ENCODE measurements around the gene ARHGAP26. TPM values are rescaled to one million over a fixed set of nuclear protein-coding genes. Genes with fewer than 3 reads are reported as not detected.
A peak's percentile ranks its signal among the peaks of the same experiment; 100 is the strongest.

ARHGAP26 gene
- total RNA-seq, 1 donor from 2014 or later: 15.1 TPM

GRCh38 chr5:142825378-142826089 is 55.4 kb downstream of the ARHGAP26 start:
- intact Hi-C loops (cut with micrococcal nuclease): loop anchor here (2.0 to 10.0 kb wide), 3 partner anchors 17 to 527 kb away; no protein-coding TSS in a partner anchor
- no peak for DNase-seq (ENCODE audit: low spot score)
- no peak overlapping the region for H3K4me3 Mint-ChIP-seq (ENCODE audit: low read depth)
- no peaks in the 10 kb centered on the region for H3K27me3 Mint-ChIP-seq (ENCODE audit: low read depth)
- peaks cover 77% of the 10 kb centered on the region for H3K4me1 Mint-ChIP-seq (ENCODE audit: low read depth)
- H3K9me3 Mint-ChIP-seq: no peaks in the 10 kb centered on the region
- H3K36me3 Mint-ChIP-seq (ENCODE audit: low read depth): no peaks in the 10 kb centered on the region
- H3K27ac Mint-ChIP-seq: no peak overlapping the region

GRCh38 chr5:142826093-142826492 is 55.9 kb downstream of the ARHGAP26 start:
- no peaks in the 10 kb centered on the region for H3K27me3 Mint-ChIP-seq (ENCODE audit: low read depth)
- peaks cover 74% of the 10 kb centered on the region for H3K4me1 Mint-ChIP-seq (ENCODE audit: low read depth)
- H3K9me3 Mint-ChIP-seq: no peaks in the 10 kb centered on the region
- no peak overlapping the region for H3K4me3 Mint-ChIP-seq (ENCODE audit: low read depth)
- intact Hi-C loops (cut with micrococcal nuclease): loop anchor here (2.0 to 10.0 kb wide), 3 partner anchors 17 to 527 kb away; no protein-coding TSS in a partner anchor
- DNase-seq (ENCODE audit: low spot score): no peak
- no peak overlapping the region for H3K27ac Mint-ChIP-seq
- H3K36me3 Mint-ChIP-seq (ENCODE audit: low read depth): no peaks in the 10 kb centered on the region

DNA sequence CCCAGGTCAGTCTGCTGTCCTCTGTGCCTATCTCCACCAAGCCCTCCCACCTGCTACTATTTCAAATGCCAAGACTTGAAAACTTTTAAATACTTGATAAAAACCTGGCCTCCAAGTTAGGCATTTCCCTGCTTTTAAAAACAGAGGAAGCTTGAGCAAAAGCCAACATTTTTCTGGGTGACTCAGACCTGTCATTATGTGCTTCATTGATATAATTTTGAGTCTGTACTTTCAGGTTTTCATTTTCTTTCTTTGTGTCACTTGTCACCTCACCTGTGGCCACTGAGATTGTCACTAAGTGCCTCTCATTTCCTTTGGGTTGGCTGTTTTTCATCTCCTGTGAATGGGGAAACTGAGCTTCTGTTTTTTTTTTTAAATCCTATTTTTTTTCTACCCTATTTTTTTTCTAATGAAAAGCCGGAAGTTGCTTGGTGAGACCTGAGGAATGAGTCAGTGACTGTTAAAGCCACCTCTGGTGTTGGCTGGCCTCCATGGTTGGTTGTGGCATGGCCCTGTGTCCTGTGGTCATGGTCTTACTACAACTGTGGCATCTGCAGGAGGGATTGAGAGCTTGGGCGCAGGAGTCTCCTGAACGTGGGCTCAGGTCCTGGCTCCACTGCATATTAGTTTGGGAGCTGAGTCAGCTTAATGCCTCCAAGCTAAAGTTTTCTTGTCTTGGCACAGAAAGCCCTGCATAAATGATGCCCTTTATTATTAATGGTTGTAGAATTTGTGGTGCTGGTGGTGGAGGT is 56.7 kb downstream of the ARHGAP26 start:
- no peak for DNase-seq (ENCODE audit: low spot score)
- intact Hi-C loops (cut with micrococcal nuclease): loop anchor here (1.0 to 10.0 kb wide), 4 partner anchors 16 to 526 kb away; no protein-coding TSS in a partner anchor
- Mint-ChIP-seq H3K27me3 (ENCODE audit: low read depth) (no peaks in the 10 kb centered on the region), H3K9me3 (no peaks in the 10 kb centered on the region), H3K4me1 (ENCODE audit: low read depth) (peaks cover 73% of the 10 kb centered on the region), H3K36me3 (ENCODE audit: low read depth) (no peaks in the 10 kb centered on the region), H3K4me3 (ENCODE audit: low read depth) (no peak overlapping the region), H3K27ac (peak overlapping the region; percentile 48)

GRCh38 chr5:142827934-142828576 is 57.9 kb downstream of the ARHGAP26 start:
- Mint-ChIP-seq H3K4me3 (ENCODE audit: low read depth) (no peak overlapping the region), H3K9me3 (no peaks in the 10 kb centered on the region), H3K27ac (no peak overlapping the region), H3K27me3 (ENCODE audit: low read depth) (no peaks in the 10 kb centered on the region), H3K4me1 (ENCODE audit: low read depth) (peaks cover 73% of the 10 kb centered on the region), H3K36me3 (ENCODE audit: low read depth) (no peaks in the 10 kb centered on the region)
- intact Hi-C loops (cut with micrococcal nuclease): loop anchor here (1.0 to 10.0 kb wide), 4 partner anchors 15 to 525 kb away; no protein-coding TSS in a partner anchor
- no peak for DNase-seq (ENCODE audit: low spot score)

GRCh38 chr5:142828797-142829535 is 58.8 kb downstream of the ARHGAP26 start:
- peaks cover 64% of the 10 kb centered on the region for H3K4me1 Mint-ChIP-seq (ENCODE audit: low read depth)
- H3K36me3 Mint-ChIP-seq (ENCODE audit: low read depth): no peaks in the 10 kb centered on the region
- no peaks in the 10 kb centered on the region for H3K27me3 Mint-ChIP-seq (ENCODE audit: low read depth)
- H3K4me3 Mint-ChIP-seq (ENCODE audit: low read depth): no peak overlapping the region
- H3K27ac Mint-ChIP-seq: peak overlapping the region; percentile 15
- H3K9me3 Mint-ChIP-seq: no peaks in the 10 kb centered on the region
- DNase-seq (ENCODE audit: low spot score): no peak
- intact Hi-C loops (cut with micrococcal nuclease): loop anchor here (10.0 kb wide), 1 partner anchor 176 kb away; no protein-coding TSS in a partner anchor

- Mint-ChIP-seq H3K36me3 (ENCODE audit: low read depth) (no peaks in the 10 kb centered on the region), H3K4me3 (ENCODE audit: low read depth) (no peak overlapping the region), H3K9me3 (no peaks in the 10 kb centered on the region), H3K27me3 (ENCODE audit: low read depth) (no peaks in the 10 kb centered on the region), H3K4me1 (ENCODE audit: low read depth) (peaks cover 55% of the 10 kb centered on the region), H3K27ac (no peak overlapping the region)
- intact Hi-C loops (cut with micrococcal nuclease): loop anchor here (10.0 kb wide), 1 partner anchor 175 kb away; no protein-coding TSS in a partner anchor
- no peak for DNase-seq (ENCODE audit: low spot score)
Observed at GRCh38 chr5:142829801-142830220, 59.6 kb downstream of the ARHGAP26 start.

DNA sequence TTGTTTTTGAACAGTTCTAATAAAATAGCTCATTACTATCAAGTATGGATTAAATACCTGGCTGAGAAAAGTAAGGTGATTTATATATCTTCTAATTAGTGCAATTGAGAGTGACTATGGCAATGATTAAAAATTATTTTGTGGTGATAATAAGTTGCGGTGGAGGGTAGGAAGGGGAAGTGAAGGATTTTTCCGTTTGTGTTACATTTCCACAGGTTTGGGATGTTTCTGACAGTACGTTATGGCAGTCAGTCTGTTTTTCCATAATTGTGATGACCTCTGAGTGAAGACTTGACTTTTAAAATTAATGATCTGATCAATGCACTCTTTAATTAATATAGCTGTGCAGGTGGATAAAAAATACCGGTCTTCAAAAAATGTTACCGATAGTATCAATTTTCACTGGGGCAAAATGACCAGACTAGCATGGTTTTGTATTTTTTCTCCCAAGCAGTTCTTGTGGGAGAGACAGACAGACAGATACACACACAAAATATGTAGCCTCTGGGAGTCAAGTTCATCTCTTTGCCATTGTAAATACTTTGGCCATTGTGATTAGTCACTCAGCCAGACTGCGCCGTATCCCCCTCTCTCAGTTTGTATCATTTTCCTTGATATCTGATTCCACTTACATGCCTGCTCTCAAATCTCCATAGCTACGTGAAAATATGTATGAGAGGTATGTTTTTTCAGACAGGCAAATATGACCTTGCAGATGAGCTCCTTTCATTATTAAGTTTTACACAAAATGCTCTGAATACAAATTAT is 60.2 kb downstream of the ARHGAP26 start:
- no peak for DNase-seq (ENCODE audit: low spot score)
- H3K27ac Mint-ChIP-seq: no peak overlapping the region
- H3K4me1 Mint-ChIP-seq (ENCODE audit: low read depth): peaks cover 55% of the 10 kb centered on the region
- no peak overlapping the region for H3K4me3 Mint-ChIP-seq (ENCODE audit: low read depth)
- no peaks in the 10 kb centered on the region for H3K27me3 Mint-ChIP-seq (ENCODE audit: low read depth)
- no peaks in the 10 kb centered on the region for H3K9me3 Mint-ChIP-seq
- H3K36me3 Mint-ChIP-seq (ENCODE audit: low read depth): peaks cover 4% of the 10 kb centered on the region
- intact Hi-C loops (cut with micrococcal nuclease): no loop called here

DNA sequence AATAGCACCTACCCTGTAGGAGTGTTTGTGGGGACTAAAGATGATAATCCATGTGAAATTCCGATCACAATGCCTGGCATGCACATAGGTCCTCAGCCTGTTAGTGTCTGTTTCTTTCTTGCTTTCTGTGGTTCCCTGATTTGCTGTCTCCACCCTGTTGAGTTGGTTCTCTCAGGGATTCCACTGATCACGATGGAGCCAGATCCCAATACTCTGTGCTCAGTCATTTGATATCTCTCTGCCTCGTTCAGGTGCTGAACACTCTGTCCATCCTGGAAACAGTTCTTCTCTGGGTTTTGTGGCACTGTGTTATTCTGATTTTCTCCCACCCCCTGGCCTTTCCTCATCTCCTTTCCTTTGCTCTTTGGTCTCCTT is 60.8 kb downstream of the ARHGAP26 start:
- Mint-ChIP-seq H3K9me3 (no peaks in the 10 kb centered on the region), H3K27ac (no peak overlapping the region), H3K4me1 (ENCODE audit: low read depth) (peaks cover 56% of the 10 kb centered on the region), H3K27me3 (ENCODE audit: low read depth) (no peaks in the 10 kb centered on the region), H3K36me3 (ENCODE audit: low read depth) (peaks cover 5% of the 10 kb centered on the region), H3K4me3 (ENCODE audit: low read depth) (no peak overlapping the region)
- intact Hi-C loops (cut with micrococcal nuclease): no loop called here
- no peak for DNase-seq (ENCODE audit: low spot score)

GRCh38 chr5:142832263-142832662 is 62.1 kb downstream of the ARHGAP26 start:
- intact Hi-C loops (cut with micrococcal nuclease): no loop called here
- H3K36me3 Mint-ChIP-seq (ENCODE audit: low read depth): peaks cover 5% of the 10 kb centered on the region
- no peak overlapping the region for H3K27ac Mint-ChIP-seq
- peaks cover 46% of the 10 kb centered on the region for H3K4me1 Mint-ChIP-seq (ENCODE audit: low read depth)
- no peaks in the 10 kb centered on the region for H3K27me3 Mint-ChIP-seq (ENCODE audit: low read depth)
- H3K9me3 Mint-ChIP-seq: no peaks in the 10 kb centered on the region
- no peak for DNase-seq (ENCODE audit: low spot score)
- no peak overlapping the region for H3K4me3 Mint-ChIP-seq (ENCODE audit: low read depth)

DNA sequence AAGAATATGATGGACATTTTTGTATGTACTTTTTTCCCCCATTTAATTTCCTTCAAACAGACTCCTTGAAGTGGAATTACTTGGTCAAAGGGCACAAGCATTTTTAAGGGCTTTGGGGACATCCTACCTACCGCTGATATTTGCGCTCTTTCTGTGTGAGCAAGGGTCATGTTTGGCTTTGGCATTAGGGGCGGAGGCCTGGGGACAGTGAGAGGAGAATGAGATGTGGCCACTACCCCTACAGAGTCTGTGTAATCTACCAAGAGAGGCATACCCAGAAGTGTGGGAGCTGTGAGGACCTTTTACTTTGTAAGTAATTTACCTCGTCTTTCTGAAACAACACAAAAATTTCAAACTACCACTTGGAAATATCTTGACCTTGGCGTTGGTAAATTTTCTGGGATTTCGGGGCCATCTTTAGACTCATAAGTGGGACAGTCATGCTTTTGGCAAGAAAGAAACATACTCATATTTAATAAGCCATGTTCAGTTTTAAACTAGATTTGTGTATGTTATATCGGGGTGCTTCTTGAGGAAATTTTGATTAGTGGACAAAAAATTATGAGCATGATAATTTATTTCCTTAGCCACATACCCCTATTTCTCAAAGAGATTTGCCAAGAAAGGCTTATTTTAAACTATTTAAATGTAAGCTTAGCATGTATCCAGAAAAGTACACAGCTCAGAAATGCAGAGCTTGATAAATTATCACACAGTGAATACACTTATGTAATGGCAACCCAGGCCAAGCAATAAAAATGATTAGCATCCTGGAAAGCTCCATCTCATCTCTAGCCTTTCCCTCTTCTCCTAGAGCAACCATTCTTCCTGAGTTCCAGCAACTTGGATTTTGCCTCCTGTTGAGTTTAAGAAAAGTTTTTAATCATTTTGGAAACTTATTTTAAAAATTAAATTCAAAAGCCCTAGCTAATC is 63.6 kb downstream of the ARHGAP26 start:
- H3K9me3 Mint-ChIP-seq: no peaks in the 10 kb centered on the region
- H3K4me1 Mint-ChIP-seq (ENCODE audit: low read depth): peaks cover 36% of the 10 kb centered on the region
- no peak for DNase-seq (ENCODE audit: low spot score)
- no peaks in the 10 kb centered on the region for H3K27me3 Mint-ChIP-seq (ENCODE audit: low read depth)
- intact Hi-C loops (cut with micrococcal nuclease): no loop called here
- H3K27ac Mint-ChIP-seq: no peak overlapping the region
- H3K36me3 Mint-ChIP-seq (ENCODE audit: low read depth): peaks cover 5% of the 10 kb centered on the region
- no peak overlapping the region for H3K4me3 Mint-ChIP-seq (ENCODE audit: low read depth)

- no peak for DNase-seq (ENCODE audit: low spot score)
- Mint-ChIP-seq H3K9me3 (no peaks in the 10 kb centered on the region), H3K27me3 (ENCODE audit: low read depth) (no peaks in the 10 kb centered on the region), H3K4me3 (ENCODE audit: low read depth) (no peak overlapping the region), H3K4me1 (ENCODE audit: low read depth) (peaks cover 29% of the 10 kb centered on the region), H3K36me3 (ENCODE audit: low read depth) (peaks cover 5% of the 10 kb centered on the region), H3K27ac (no peak overlapping the region)
- intact Hi-C loops (cut with micrococcal nuclease): no loop called here
Observed at GRCh38 chr5:142834504-142834903, 64.3 kb downstream of the ARHGAP26 start.

Measured in activated T-helper 2 cell treated with anti-CD3 and anti-CD28 coated beads, Interferon-gamma antibody, Interleukin-2, Interleukin-4, amounts not matched to agents 10 μg/mL and 5 μg/mL and 100 μg/mL, durations not matched to agents 14 hours and 24 hours and 36 hours (primary cell).